GM12891 (cell line): Measurements from ENCODE around the gene COL8A2.

Experiments used
- POLR2A ChIP-seq: IDR thresholded peaks from 2 replicates; pipeline ENCODE4 v1.6.1; 2011; ENCODE audit warnings: low read depth, low read length, control low read depth
- POLR2AphosphoS5 ChIP-seq: IDR thresholded peaks from 2 replicates; pipeline ENCODE4 v1.6.1; 2011; ENCODE audit warnings: low read depth, low read length, control low read depth
- POU2F2 ChIP-seq: IDR thresholded peaks from 2 replicates; pipeline ENCODE4 v1.6.1; 2011; ENCODE audit warnings: low read depth, mild to moderate bottlenecking, control low read depth, low read length, moderate library complexity
- TAF1 ChIP-seq: IDR thresholded peaks from 2 replicates; pipeline ENCODE4 v1.6.1; 2011; ENCODE audit warnings: low read depth, low read length, control low read depth

GRCh38 chr1:36094621-36095061 is 30.4 kb downstream of the COL8A2 start:
- TF ChIP-seq POLR2A (no peak), POU2F2 (no peak), TAF1 (no peak), POLR2AphosphoS5 (no peak)
